AML-193 (cell line): ENCODE results near the gene FCSK.
"Not testable (repeated sequence)": the region's sequence is repeated elsewhere in the genome, so short reads cannot be mapped to it uniquely, and the experiment has no call there.

Experiments used
- DNase-seq, 2 experiments: peaks; one replicate each; lab custom pipeline; 2025; lab: John Stamatoyannopoulos, UW

The FCSK gene

DNA sequence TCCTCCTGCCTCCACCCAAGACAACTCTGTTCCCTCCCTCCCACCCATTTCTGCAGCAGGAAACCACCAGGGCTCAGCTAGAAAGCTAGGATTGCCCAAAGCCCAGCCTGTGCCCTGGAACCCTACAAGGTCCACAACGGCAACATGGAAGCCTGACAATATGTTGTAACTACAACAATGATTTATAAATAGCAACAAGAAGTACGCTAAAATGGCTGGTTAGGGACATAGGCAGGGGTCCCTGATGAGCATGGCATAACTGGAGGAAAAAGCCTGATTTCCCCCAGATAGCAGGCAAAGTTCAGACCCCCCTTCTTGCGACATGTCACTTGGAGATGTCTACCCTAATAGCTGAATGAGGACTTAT, 22.1 kb upstream of the FCSK start:
- DNase-seq, result peak; percentile 19 to 34

DNA sequence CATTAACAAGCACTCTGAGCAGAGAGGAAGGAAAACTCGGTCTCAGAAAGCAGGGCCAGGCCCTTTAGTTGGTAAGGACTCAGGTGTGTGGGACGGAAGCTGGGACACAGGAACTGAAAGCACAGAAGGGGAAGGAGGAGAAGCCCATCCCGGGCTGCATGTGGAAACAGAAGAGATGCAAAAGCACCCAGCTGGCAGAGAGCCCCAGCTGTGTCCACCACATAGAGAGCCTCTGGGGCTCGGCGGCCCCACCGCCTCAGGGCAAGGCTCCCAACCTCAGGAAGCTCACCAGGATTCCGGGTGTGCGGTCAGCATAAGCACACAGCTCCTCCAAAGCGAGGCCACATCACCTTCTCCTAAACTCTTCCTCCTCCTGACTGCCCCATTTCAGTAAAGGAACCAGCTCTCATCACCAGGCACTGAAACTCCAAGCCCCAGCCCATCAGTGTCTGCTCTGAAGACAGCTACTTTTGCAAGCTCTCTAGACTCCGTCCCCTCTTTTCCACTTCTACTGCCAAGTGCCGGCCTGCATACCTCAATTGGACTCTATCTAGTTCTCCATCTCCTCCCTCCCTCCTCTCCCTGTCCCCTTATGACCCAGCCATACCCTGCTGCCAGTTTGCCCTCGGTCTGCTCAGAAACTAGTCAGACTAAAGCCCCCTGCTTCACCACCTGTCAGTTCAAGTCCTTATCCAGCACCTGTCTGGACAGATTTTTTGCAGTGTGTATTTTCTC, 21.5 kb upstream of the FCSK start:
- DNase-seq, result no peak

DNA sequence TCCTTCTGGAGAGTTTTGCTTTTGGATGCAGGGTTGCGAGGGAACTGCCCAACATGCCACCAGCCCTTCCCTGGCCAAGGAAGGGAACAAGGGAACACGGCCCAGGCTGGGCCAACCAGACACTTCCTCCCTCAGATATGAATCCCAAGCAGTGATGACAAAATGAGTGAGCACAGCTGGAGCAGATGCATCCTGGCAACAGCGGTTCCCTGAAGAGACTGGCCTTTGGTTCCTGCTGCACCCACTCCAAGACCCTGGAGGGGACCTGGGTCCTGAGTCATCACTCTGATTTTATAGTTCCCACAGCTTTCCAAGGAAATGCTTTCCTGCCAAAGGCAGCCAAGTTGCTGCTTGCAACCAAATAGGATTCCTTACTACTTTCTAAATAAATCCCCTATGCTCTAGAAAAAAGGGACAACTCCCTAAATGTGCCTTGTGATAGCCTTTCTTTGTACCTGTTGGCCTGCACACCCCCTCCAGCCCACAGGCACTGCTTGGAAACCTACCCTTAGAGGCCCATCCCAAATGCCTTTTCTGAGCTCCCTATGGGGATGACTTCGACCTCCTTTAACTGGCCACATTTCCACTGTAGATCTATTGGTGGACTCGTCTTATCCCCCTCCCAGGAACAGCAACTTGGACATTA, 20.8 kb upstream of the FCSK start:
- peak in 1 of 2 experiments; percentile 23 for DNase-seq

DNA sequence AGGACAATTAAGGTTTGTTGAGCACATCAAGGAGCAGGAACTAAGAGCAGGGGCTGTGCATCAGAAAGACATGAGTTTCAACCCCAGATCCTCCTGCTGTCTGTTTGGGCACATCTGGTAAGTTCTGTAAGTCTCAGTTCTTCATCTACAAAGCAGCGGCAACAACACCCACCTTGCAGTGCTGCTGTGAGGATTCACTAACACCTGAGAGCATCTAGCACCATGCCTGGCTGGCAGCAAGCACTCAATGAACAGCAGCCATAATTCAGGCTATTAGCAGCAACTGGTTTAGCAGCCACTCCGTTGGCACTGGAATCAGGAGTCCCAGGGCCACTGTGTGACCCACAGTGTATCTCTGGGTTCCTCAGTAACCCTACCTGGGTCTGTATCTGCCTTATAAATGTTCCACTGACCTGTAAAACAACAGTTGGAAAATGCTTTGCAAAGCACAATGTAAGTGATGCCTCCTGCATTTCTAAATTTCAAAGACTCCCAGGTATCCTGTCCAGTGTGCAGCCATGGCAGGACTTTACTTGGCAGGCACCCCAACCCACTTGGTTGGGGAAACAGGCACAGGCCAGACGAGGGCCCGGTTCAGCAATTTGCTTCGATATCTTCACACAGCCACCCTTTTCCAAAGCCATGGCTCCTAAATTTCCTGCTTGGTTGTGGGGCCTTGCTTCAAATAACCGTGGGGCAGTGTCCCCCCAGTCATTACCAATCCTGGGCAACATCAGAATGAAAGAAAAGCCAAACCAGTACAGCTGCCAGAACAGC, 19.7 kb upstream of the FCSK start:
- no peak for DNase-seq

- no peak for DNase-seq
Observed at GRCh38 chr16:70437017-70437581, 17.3 kb upstream of the FCSK start.

- no peak for DNase-seq
Observed at GRCh38 chr16:70437582-70438557, 16.5 kb upstream of the FCSK start.

GRCh38 chr16:70438585-70438968, 15.8 kb upstream of the FCSK start:
- no peak for DNase-seq

DNA sequence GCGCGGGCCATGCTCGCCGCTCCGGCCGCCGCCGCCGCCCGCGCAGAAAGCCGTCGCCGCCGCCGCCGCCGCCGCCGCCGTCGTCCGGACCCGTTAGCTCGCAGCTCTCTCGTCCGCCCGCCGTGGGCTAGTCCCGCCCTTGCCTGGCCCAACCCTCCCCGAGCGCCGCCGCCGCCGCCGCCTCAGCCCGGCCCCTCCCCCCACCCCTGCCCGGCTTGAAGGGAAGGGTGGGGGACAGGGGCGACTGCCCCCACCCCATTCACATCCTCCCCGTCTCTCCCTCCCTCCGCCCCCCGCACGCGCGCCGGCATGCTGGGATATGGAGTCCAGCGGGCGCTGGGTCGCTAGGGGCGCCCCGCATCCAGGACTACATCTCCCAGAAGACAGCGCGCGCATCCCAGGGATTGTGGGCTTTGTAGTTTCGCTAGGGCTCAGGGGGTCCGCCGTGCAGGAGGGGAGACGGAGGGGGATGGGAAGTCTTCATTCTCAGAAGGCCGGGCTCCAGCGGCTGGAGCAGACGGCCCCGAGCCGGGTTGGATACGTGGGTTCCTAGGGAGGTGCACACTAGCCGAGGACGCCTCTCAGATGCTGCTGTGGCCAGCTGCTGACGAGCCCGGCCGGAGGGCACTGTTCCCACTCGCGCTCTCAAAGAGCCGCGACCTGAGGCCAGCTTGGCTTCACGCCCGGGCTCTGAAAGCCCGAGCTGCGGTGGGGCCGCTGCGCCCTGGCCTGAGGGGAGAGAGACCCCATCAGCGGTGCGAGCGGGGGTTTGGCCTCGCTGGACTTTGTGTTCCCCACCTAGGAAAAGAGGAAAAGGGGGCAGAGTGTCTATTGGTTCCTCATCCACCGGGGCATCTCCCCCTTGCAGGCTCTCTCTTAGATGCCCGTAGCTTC, 15.2 kb upstream of the FCSK start, which contains the start of gene ST3GAL2:
Gene ST3GAL2, minus strand, starts transcription at position 132 of the 894 bp plus-strand sequence. CDS start 40,570 bp downstream, outside the sequence.
- DNase-seq, result peak; percentile 46 to 53

DNA sequence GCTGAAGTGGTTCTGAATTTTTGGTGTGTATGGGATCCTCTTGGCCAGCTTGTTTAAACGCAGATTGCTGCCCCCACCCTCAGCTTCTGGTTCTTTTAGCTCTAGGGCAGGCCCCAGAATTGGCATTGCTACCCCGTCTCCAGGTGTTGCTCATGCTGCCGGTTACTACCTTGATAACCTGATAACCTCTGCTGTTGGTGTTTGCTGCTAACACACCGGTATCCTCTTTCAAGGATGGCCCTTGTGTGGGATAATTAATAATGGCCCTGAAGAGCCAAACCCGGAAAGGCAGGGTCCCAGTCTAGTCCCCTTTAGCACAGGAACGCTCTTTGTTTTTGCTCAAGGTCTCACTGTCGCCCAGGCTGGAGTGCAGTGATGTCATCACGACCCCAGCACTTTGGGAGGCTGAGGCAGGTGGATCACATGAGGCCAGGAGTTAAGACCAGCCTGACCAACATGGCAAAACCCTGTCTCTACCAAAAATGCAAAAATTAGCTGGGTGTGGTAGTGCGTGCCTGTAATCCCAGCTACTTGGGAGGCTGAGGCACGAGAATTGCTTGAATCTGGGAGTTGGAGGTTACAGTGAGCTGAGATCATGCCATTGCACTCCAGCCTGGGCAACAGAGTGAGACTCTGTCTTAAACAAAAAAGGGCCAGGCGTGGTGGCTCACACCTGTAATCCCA, 14.2 kb upstream of the FCSK start:
- DNase-seq, result no peak

- DNase-seq, result no peak
Observed at GRCh38 chr16:70441406-70441990, 12.9 kb upstream of the FCSK start.

DNA sequence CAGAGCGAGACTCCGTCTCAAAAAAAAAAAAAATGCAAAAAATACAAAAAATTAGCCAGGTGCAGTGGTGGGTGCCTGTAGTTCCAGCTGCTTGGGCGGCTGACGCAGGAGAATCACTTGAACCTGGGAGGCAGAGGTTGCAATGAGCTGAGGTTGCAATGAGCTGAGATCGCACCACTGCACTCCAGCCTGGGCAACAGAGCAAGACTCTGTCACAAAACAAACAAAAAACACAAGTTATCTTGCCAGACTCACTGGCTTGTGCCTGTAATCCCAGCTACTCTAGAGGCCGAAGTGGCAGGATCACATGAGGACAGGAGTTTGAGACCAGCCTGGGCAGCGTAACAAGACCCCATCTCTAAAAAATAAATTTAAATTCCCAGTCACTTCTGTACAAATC, 12.1 kb upstream of the FCSK start:
- DNase-seq, result no peak

- DNase-seq, result no peak
Observed at GRCh38 chr16:70444249-70445063, 9.9 kb upstream of the FCSK start.

DNA sequence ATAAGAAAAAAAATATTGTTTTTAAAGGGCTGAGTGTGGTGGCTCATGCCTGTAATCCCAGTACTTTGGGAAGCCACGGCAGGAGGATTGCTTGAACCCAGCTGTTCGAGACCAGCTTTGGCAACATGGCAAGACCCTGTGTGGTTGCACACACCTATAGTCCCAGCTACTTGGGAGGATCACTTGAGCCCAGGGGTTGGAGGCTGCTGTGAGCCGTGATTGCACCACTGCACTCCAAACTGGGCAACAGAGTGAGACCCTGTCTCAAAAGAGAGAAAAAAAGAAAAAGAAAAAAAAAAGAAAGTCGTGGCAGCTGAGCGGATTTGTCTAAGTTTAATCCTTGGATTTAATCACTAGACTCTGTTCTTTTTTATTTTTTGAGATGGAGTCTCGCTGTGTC, 6.3 kb upstream of the FCSK start:
- no peak for DNase-seq

- DNase-seq, result not testable (repeated sequence)
Observed at GRCh38 chr16:70450142-70451003, 4.0 kb upstream of the FCSK start.

- DNase-seq, result not testable (repeated sequence)
Observed at GRCh38 chr16:70451004-70451340, 3.4 kb upstream of the FCSK start.

GRCh38 chr16:70453117-70453891, 1.1 kb upstream of the FCSK start:
- DNase-seq, result no peak

DNA sequence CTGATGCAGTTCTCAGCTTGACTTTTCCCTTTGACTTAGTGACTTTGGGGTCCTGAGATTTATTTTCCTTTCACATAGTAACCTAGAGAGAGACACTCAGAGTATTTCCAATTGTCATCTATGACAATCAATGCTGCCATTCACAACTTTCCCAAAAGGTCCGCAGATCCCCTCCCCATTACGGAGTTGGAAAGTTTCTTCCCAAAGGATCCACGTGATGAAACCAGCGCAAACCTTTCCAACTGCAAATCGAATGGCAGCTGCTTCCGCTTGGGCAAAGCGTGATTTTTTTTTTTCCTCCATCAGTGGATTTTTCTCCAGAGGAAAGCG, 538 bp upstream of the FCSK start:
- DNase-seq, result no peak
